Pancreas (tissue), 10 donors: ENCODE data around the gene NMT2. TPM values are rescaled to one million over a fixed set of nuclear protein-coding genes. Genes with fewer than 3 reads are reported as not detected.

Experiments
- ATAC-seq, 4 donors: fragments of 200-7000 bp; cut with Tn5 transposase; one replicate each; pipeline versions ENCODE4 v1.8.0 to v1.9.1; 2020; ENCODE audit warnings: mild to moderate bottlenecking in 4 of 4, moderate library complexity in 4 of 4
- DNase-seq, 6 donors: peaks; one replicate each; pipeline ENCODE4 v3.0.0-alpha.2; 2020
- FAIRE-seq: peaks from 2 replicates; lab custom pipeline; 2012; peaks lifted over from hg19 to GRCh38; lab: Jason Lieb, UNC
- H3K27ac ChIP-seq, 4 donors: fragments of 200-600 bp; sonication (generic); 1 replicate in 3 of 4; 2 replicates in 1 of 4; pipeline versions ENCODE4 v1.5.0 to v1.8.0; 2020
- H3K27me3 ChIP-seq, 4 donors: fragments of 200-600 bp; one replicate each; pipeline ENCODE4 v1.8.0; 2021
- H3K36me3 ChIP-seq, 3 donors: fragments of 200-600 bp; sonication (generic) in 1 of 3; one replicate each; pipeline versions ENCODE4 v1.5.0 to v1.8.0; 2020 to 2021
- H3K4me1 ChIP-seq, 3 donors: fragments of 200-600 bp; one replicate each; pipeline ENCODE4 v1.8.0; 2021
- H3K4me3 ChIP-seq, 4 donors: fragments of 200-600 bp; sonication (generic) in 2 of 4; one replicate each; pipeline versions ENCODE4 v1.5.0 to v1.8.0; 2020 to 2021
- H3K9me3 ChIP-seq, 4 donors: fragments of 200-600 bp; one replicate each; pipeline ENCODE4 v1.8.0; 2021
- WGBS, 2 donors: extraction: QIAGEN DNeasy Blood & Tissue Kit; methylation state at CpG; one replicate each; pipeline ENCODE4 v1.1.7; 2013; 5-methylcytosine and 5-hydroxymethylcytosine counted together
- intact Hi-C, 3 donors: fragments of 100-400 bp; cut with DNase I; formaldehyde crosslinking; loops; one replicate each; pipeline versions ENCODE4 v1.11.1 to v1.14.2; 2022
- polyA plus RNA-seq, 2 donors: library from polyadenylated mRNA; stranded (reverse); fragments of 200-250 nt; gene quantifications; one replicate each; pipeline ENCODE4 v1.2.3, GENCODE V29; 2013
- total RNA-seq, 6 donors: library from RNA; stranded (reverse); fragmentation: NEBNext Ultra II Directional in 4 of 6; extraction: Animal tissue kit (Norgen Biotek cat#: 25700) in 4 of 6; gene quantifications; one replicate each; pipeline versions ENCODE4 v1.2.1 to v1.2.4, GENCODE V29; 2021 to 2023
- TF ChIP-seq, protein P1 (sequence below), 4 donors: fragments of 200-600 bp; sonication (generic) in 3 of 4; IDR thresholded peaks; one replicate each; pipeline versions ENCODE4 v1.5.0 to v1.8.0; 2021; ENCODE audit warnings: antibody characterized with exemption in 4 of 4
- donor health status: healthy with polysubstance abuse.
- donor health status: DM: no; HTN: no; CAD: no; lungs with moderate emphysema.
- donor health status: DM: no; HTN: no; CAD: no.
- donor health status: control.
- donor health status: control.
- donor health status: Bipolar disorder and iron deficiency.
- donor health status: DM: yes; HTN: yes; CAD: no.
- donor health status: DM: no; HTN: no; CAD: no.
- donor health status: DM: no; HTN: no; CAD: no.
- donor health status: DM: yes; HTN: yes; CAD: no.

The NMT2 gene
- total and polyA plus RNA-seq, 8 donors = 4.7 to 13.9 (median 6.5) TPM

DNA sequence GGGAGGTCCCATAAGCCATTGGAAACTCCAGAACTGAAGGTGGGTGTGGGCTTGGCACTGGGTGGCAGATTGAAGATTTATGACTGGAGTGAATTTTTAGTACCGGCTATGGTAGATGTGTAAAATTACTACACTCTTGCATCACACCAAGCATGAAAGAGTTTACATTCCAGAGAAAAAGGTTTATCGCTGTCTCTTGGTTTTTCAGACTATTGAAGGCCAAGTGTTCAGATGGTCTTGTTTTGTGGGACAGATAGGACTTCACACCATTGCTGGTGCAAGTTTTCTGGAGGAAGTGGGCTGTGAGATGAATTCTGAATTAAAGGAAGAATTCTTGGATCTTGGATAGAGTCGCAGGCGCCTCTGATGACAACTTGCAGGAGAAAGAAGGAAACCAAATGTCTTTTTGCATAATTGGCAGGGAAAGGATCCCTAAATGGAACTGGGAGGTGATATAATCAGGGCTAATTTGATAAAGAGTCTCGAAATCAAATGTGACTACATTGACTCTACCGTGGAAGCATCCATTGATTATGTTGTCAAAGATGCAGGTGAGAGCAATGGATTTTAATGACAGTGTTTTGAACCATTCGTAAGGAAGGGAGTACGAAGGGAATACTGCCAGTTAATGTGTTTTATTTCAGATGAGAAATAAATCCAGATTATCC is 14.2 kb upstream of the NMT2 start:
- Histone ChIP-seq H3K9me3 (no peaks in the 10 kb centered on the region), H3K36me3 (no peaks in the 10 kb centered on the region), H3K4me3 (no peak overlapping the region), H3K4me1 (no peaks in the 10 kb centered on the region), H3K27me3 (no peaks in the 10 kb centered on the region), H3K27ac (no peak overlapping the region)
- ATAC-seq (no peak), DNase-seq (no peak), FAIRE-seq (no peak)
- TF ChIP-seq, protein P1, sequence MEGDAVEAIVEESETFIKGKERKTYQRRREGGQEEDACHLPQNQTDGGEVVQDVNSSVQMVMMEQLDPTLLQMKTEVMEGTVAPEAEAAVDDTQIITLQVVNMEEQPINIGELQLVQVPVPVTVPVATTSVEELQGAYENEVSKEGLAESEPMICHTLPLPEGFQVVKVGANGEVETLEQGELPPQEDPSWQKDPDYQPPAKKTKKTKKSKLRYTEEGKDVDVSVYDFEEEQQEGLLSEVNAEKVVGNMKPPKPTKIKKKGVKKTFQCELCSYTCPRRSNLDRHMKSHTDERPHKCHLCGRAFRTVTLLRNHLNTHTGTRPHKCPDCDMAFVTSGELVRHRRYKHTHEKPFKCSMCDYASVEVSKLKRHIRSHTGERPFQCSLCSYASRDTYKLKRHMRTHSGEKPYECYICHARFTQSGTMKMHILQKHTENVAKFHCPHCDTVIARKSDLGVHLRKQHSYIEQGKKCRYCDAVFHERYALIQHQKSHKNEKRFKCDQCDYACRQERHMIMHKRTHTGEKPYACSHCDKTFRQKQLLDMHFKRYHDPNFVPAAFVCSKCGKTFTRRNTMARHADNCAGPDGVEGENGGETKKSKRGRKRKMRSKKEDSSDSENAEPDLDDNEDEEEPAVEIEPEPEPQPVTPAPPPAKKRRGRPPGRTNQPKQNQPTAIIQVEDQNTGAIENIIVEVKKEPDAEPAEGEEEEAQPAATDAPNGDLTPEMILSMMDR (IDR thresholded peaks at IDR 0.05) = no peak
- 78 to 79% methylated on average over 8 of the region's 8 CpGs for WGBS, 2 donors
- intact Hi-C loops = no loop called here

DNA sequence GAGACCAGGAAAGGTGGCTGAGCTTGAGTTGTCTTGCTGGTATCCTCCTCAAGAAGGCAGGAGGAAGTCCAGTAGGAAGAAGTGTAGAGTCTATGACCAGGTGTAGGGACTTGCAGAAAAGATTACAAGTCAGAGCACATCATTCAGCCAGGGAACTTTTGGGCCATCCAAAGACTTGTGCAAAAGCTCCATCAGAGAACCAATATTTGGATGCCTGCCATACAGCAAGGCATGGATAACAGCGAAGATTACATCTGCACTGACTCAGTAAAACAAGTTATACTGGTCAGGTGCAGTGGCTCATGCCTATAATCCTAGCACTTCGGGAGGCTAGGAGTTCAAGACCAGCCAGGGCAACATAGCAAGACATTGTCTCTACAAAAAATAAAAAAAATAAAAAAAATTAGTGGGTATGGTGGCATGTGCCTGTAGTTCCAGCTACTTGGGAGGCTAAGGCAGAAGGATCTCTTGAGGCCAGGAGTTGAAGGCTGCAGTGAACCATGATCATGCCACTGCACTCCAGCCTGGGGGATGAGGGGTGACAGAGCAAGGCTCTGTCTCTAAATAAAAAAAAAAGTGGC is 13.2 kb upstream of the NMT2 start:
- H3K27ac ChIP-seq = no peak overlapping the region
- no peak overlapping the region for H3K4me3 ChIP-seq
- no peaks in the 10 kb centered on the region for H3K27me3 ChIP-seq
- intact Hi-C loops = no loop called here
- FAIRE-seq (no peak), ATAC-seq (peak in 1 of 4 donors; percentile 16), DNase-seq (no peak)
- H3K36me3 ChIP-seq = no peaks in the 10 kb centered on the region
- no peaks in the 10 kb centered on the region for H3K9me3 ChIP-seq
- TF ChIP-seq, protein P1 (IDR thresholded peaks at IDR 0.05) = no peak
- WGBS, 2 donors = 64 to 73% methylated on average over 2 of the region's 2 CpGs
- H3K4me1 ChIP-seq = no peaks in the 10 kb centered on the region

DNA sequence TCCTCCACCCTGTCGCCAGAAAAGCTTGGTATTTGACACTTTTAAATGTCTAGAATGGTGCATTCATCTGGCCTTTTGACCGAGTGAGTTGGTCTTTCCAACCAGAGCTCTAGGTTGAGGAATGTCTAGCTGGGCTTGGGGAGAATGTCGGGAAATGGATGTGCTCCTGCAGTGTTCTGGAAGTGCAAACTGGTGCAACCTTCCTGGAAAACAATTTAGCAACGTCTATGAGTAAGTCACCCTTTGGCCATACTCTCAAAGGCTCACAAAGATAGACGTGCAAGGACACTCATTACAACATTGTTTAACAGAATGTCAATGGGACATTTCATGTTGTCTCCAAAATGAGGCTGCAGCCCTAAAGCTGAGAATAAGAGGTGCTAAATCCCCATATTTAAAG is 12.2 kb upstream of the NMT2 start:
- WGBS, 2 donors = 62 to 65% methylated on average over 5 of the region's 5 CpGs
- intact Hi-C loops = no loop called here
- no peak for DNase-seq
- H3K9me3 ChIP-seq = no peaks in the 10 kb centered on the region
- H3K4me1 ChIP-seq = no peaks in the 10 kb centered on the region
- no peak overlapping the region for H3K27ac ChIP-seq
- peak in 1 of 4 donors; percentile 37 for ATAC-seq
- no peaks in the 10 kb centered on the region for H3K27me3 ChIP-seq
- TF ChIP-seq, protein P1 (IDR thresholded peaks at IDR 0.05) = no peak
- FAIRE-seq = no peak
- H3K36me3 ChIP-seq = no peaks in the 10 kb centered on the region
- no peak overlapping the region for H3K4me3 ChIP-seq

DNA sequence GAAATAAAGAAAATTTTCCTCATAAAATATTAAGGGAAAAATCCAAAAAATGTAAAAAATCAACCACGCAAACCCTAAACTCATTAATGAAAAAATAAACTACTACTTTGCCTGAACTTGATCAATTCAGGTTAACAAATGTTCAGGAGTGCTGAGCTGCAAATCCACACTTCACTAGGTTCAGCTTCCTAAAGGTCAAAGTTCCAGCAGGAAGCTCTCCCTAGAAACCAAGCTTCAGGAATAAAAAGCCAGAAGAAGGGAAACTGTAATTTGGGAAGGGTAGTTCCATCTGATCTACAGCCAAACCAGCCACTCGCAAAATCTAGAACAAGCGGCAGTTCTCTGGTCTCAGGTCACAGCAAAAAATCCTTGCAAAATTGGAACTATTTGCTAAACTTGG is 7.8 kb upstream of the NMT2 start:
- H3K4me3 ChIP-seq = no peak overlapping the region
- intact Hi-C loops = no loop called here
- no peaks in the 10 kb centered on the region for H3K27me3 ChIP-seq
- H3K9me3 ChIP-seq = no peaks in the 10 kb centered on the region
- H3K4me1 ChIP-seq = no peaks in the 10 kb centered on the region
- no peak for ATAC-seq
- FAIRE-seq = no peak
- no peak overlapping the region for H3K27ac ChIP-seq
- no peaks in the 10 kb centered on the region for H3K36me3 ChIP-seq
- no peak for DNase-seq
- TF ChIP-seq, protein P1 (IDR thresholded peaks at IDR 0.05) = no peak
- 96 to 98% methylated on average over 3 of the region's 3 CpGs for WGBS, 2 donors

DNA sequence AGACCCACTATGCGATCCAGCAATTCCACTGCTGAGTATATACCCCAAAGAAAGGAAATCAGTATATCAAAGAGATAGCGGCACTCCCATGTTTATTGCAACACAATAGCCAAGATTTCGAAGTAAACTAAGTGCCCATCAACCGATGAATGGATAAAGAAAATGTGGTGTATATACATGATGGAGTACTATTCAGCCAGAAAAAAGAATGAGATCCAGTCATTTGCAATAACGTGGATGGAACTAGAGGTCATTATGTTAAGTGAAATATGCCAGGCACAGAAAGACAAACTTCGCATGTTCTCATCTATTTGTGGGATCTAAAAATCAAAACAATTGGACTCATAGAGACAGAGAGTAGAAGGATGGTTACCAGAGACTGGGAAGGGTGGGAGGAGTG is 7.1 kb upstream of the NMT2 start:
- no peak overlapping the region for H3K4me3 ChIP-seq
- TF ChIP-seq, protein P1 (IDR thresholded peaks at IDR 0.05) = no peak
- H3K36me3 ChIP-seq = no peaks in the 10 kb centered on the region
- ATAC-seq (no peak), DNase-seq (no peak), FAIRE-seq (no peak)
- WGBS, 2 donors = 84 to 89% methylated on average over 6 of the region's 6 CpGs
- no peaks in the 10 kb centered on the region for H3K27me3 ChIP-seq
- H3K27ac ChIP-seq = no peak overlapping the region
- no peaks in the 10 kb centered on the region for H3K9me3 ChIP-seq
- intact Hi-C loops = no loop called here
- peaks cover 0 to 2% (median 0%) of the 10 kb centered on the region in 3 donors for H3K4me1 ChIP-seq
